ENCODE measurements around the gene NFKB2. TPM values are rescaled to one million over a fixed set of nuclear protein-coding genes. Genes with fewer than 3 reads are reported as not detected.

NFKB2 gene
- total RNA-seq, 3 donors from 2014 or later = 11.0 to 21.0 (median 18.9) TPM

DNA sequence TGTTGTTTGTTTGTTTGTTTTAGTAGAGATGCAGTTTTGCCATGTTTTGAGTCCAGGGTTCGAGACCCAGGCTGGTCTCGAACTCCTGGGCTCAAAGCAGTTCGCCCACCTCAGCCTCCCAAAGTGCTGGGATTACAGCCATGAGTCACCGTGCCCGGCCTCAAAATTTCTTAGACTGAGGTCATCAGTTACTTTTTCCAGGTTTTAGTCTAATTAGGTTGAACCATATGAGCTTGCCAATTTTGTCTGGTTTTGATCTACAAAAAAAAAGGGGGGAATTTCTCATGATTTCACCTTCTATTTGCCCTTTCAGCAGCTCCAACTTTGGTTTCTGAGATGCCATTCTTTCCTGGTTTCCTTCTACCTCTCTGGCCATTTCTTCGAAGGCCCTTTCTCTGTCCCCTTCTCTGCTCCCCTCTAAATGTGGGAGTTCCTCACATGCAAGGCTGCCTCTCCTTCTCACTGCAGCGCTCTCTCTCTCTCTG lies 31.3 kb downstream of the NFKB2 start:
- Histone ChIP-seq H3K4me1 (peaks cover 6 to 11% of the 10 kb centered on the region in 2 donors), H3K36me3 (no peaks in the 10 kb centered on the region), H3K9me3 (no peaks in the 10 kb centered on the region), H3K27ac (no peak overlapping the region), H3K27me3 (no peaks in the 10 kb centered on the region), H3K4me3 (no peak overlapping the region)
- intact Hi-C loops (cut with DNase I; ENCODE audit: low total_unique reads) = no loop called here
- TF ChIP-seq POLR2A (IDR thresholded peaks at IDR 0.05) (no peak), POLR2AphosphoS5 (IDR thresholded peaks at IDR 0.05) (no peak)
- TF ChIP-seq, protein P1, sequence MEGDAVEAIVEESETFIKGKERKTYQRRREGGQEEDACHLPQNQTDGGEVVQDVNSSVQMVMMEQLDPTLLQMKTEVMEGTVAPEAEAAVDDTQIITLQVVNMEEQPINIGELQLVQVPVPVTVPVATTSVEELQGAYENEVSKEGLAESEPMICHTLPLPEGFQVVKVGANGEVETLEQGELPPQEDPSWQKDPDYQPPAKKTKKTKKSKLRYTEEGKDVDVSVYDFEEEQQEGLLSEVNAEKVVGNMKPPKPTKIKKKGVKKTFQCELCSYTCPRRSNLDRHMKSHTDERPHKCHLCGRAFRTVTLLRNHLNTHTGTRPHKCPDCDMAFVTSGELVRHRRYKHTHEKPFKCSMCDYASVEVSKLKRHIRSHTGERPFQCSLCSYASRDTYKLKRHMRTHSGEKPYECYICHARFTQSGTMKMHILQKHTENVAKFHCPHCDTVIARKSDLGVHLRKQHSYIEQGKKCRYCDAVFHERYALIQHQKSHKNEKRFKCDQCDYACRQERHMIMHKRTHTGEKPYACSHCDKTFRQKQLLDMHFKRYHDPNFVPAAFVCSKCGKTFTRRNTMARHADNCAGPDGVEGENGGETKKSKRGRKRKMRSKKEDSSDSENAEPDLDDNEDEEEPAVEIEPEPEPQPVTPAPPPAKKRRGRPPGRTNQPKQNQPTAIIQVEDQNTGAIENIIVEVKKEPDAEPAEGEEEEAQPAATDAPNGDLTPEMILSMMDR (IDR thresholded peaks at IDR 0.05) = no peak
- no peak for DNase-seq (ENCODE audit: low spot score in 2 of 2)

DNA sequence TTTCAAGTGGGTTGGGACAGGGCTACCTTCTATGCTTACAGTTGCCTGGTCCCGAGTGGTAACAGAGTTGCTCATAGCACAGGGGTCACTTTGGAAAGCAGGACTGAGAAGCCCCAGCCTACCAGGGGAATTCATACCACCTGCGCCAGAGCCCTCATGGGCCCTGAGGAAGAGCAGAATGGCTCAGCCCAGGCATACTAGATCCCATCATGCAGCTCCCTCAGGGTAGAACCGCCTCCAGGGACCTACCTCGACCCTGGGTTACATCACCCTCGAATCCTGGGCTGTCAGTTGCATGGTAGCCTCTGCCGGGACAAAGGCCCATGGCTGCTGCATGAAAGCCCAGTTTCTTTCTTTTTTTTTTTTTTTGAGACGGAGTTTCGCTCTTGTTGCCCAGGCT lies 34.0 kb downstream of the NFKB2 start:
- no peaks in the 10 kb centered on the region for H3K9me3 ChIP-seq
- DNase-seq (ENCODE audit: low spot score in 2 of 2) = no peak
- H3K4me3 ChIP-seq = no peak overlapping the region
- H3K4me1 ChIP-seq = peaks cover 6% of the 10 kb centered on the region in 2 donors
- intact Hi-C loops (cut with DNase I; ENCODE audit: low total_unique reads) = no loop called here
- H3K27me3 ChIP-seq = no peaks in the 10 kb centered on the region
- H3K27ac ChIP-seq = no peak overlapping the region
- no peak for TF ChIP-seq POLR2A (IDR thresholded peaks at IDR 0.05)
- TF ChIP-seq, protein P1 (IDR thresholded peaks at IDR 0.05) = no peak
- TF ChIP-seq POLR2AphosphoS5 (IDR thresholded peaks at IDR 0.05) = no peak
- H3K36me3 ChIP-seq = no peaks in the 10 kb centered on the region

DNA sequence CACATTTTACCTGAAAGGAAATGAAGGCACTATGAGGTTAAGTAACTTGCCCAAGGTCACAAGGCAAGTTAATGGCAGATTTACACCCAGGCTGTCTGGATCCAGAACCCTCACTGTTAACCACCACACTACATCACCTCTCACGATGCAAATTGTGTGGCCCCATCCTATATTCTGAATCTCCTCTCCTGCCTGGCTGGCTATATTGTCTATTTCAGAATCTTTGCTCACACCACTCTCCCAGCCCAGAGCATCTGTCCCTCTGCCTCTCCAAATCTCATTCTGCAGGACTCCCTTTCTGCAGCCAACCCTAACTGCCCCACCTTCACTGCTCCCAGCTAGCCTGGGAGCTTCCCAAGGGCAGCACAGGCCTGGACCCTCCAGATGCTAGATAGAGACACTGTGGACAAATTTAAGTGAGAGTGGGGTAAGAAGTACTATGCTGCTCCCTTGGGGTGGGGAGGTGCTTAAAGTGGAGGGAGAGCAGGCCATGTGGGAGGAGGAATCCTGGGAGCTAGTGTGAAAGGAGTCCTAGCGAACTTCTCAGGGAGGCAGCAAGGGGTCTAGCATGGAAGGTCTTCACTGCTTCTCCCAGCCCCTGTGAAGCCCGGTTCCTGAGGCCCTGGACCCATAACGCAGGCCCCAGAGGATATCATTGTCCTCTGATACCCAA lies 36.1 kb downstream of the NFKB2 start:
- no peak for TF ChIP-seq POLR2AphosphoS5 (IDR thresholded peaks at IDR 0.05)
- TF ChIP-seq, protein P1 (IDR thresholded peaks at IDR 0.05) = no peak
- TF ChIP-seq POLR2A (IDR thresholded peaks at IDR 0.05) = no peak
- no peaks in the 10 kb centered on the region for H3K9me3 ChIP-seq
- no peaks in the 10 kb centered on the region for H3K36me3 ChIP-seq
- no peaks in the 10 kb centered on the region for H3K27me3 ChIP-seq
- peaks cover 6% of the 10 kb centered on the region in 2 donors for H3K4me1 ChIP-seq
- DNase-seq (ENCODE audit: low spot score in 2 of 2) = no peak
- peak overlapping the region; percentile 72 to 97 (median 94) for H3K4me3 ChIP-seq
- intact Hi-C loops (cut with DNase I; ENCODE audit: low total_unique reads) = no loop called here
- peak overlapping the region; percentile 87 to 91 for H3K27ac ChIP-seq

DNA sequence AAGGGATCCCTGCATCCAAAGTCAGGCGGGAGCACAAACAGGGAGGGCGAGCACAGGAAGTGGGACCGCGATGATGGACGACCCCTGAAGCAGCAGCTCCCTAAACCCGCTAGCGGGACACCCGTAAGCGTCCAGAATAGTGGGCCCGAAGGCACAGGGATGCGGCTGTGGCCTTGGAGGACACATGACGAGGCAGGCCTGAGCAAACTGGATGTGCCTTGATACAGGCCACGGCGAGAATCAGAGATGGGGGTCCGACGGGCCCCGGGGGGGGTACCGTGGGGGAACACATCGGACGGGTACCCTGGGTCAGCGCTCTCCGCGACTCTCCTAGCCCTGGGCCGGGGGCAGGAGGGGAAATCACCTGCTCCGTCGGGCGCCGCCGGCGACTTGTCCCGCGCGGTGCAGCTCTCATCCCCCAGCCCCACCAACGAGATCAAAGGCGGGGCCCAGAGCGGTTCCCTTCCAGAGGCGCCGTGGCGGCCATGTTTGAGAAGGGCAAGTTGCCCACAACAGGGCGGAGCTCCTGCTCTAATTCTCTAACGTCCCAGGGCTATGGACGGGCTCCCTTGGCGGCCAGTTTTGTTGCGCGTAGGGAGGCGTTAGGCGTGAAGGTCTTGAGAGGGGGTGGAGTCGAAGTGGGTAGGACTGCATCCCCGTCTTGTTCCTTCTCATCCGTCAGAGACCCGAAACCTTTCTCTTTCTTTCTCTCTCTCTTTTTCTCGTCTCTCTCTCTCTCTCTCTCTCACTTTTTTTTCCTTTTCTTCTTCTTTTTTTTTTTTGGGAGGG lies 36.9 kb downstream of the NFKB2 start, which contains the start of gene CUEDC2:
CUEDC2 (minus strand) TSS at position 413 of the 789 bp plus-strand sequence. CDS start 7,386 bp downstream, outside the sequence.
- Histone ChIP-seq H3K36me3 (no peaks in the 10 kb centered on the region), H3K4me3 (peak within 1 kb of the TSS; percentile 72 to 97 (median 94)), H3K27ac (peak within 1 kb of the TSS; percentile 87 to 91), H3K9me3 (no peaks in the 10 kb centered on the region), H3K4me1 (peaks cover 6% of the 10 kb centered on the region in 2 donors), H3K27me3 (no peaks in the 10 kb centered on the region)
- TF ChIP-seq POLR2AphosphoS5 (IDR thresholded peaks at IDR 0.05) (peak; percentile 52 to 71 (median 59)), POLR2A (IDR thresholded peaks at IDR 0.05) (peak; percentile 23)
- TF ChIP-seq, protein P1 (IDR thresholded peaks at IDR 0.05) = no peak
- intact Hi-C loops (cut with DNase I; ENCODE audit: low total_unique reads) = no loop called here
- DNase-seq (ENCODE audit: low spot score in 2 of 2) = peak; percentile 94
